Hepatocyte (in vitro differentiated cells): ENCODE data around the gene CMTM6. TPM values are rescaled to one million over a fixed set of nuclear protein-coding genes. Genes with fewer than 3 reads are reported as not detected.

ENCODE experiments used
- DNase-seq: peaks from one replicate; pipeline ENCODE4 v3.0.0-alpha.2; 2016; ENCODE audit warnings: low spot score
- H2AFZ ChIP-seq: fragments of 200-600 bp; sonication (generic); 2 replicates; pipeline ENCODE4 v1.6.0; 2016; ENCODE audit warnings: antibody characterized with exemption, mild to moderate bottlenecking
- H3K27ac ChIP-seq: fragments of 200-600 bp; sonication (generic); 2 replicates; pipeline ENCODE4 v1.5.1; 2016; ENCODE audit warnings: mild to moderate bottlenecking
- H3K27me3 ChIP-seq: fragments of 200-600 bp; sonication (generic); 2 replicates; pipeline ENCODE4 v1.6.1; 2016
- H3K36me3 ChIP-seq: fragments of 200-600 bp; sonication (generic); replicated peaks from 2 replicates; pipeline ENCODE4 v1.5.1; 2016; ENCODE audit warnings: low read depth; ENCODE audit not compliant: insufficient read depth
- H3K4me1 ChIP-seq: fragments of 200-600 bp; sonication (generic); 2 replicates; pipeline ENCODE4 v1.5.1; 2016; ENCODE audit warnings: mild to moderate bottlenecking, moderate library complexity; ENCODE audit not compliant: insufficient read depth
- H3K4me2 ChIP-seq: fragments of 200-600 bp; sonication (generic); 2 replicates; pipeline ENCODE4 v1.6.0; 2016
- H3K4me3 ChIP-seq: fragments of 200-600 bp; sonication (generic); 2 replicates; pipeline ENCODE4 v1.5.1; 2016; ENCODE audit warnings: mild to moderate bottlenecking
- H3K79me2 ChIP-seq: fragments of 200-600 bp; sonication (generic); 2 replicates; pipeline ENCODE4 v1.6.0; 2017; ENCODE audit warnings: mild to moderate bottlenecking
- H3K9me2 ChIP-seq: fragments of 200-600 bp; sonication (generic); replicated peaks from 2 replicates; pipeline ENCODE4 v1.6.0; 2017; ENCODE audit warnings: mild to moderate bottlenecking; ENCODE audit not compliant: insufficient read depth
- H3K9me3 ChIP-seq: fragments of 200-600 bp; sonication (generic); 2 replicates; pipeline ENCODE4 v1.5.1; 2016; ENCODE audit warnings: low read depth, mild to moderate bottlenecking
- H4K20me1 ChIP-seq: fragments of 200-600 bp; sonication (generic); 2 replicates; pipeline ENCODE4 v1.6.0; 2016; ENCODE audit warnings: mild to moderate bottlenecking; ENCODE audit not compliant: insufficient read depth, poor library complexity, severe bottlenecking
- EZH2 ChIP-seq: fragments of 200-600 bp; sonication (generic); IDR thresholded peaks from 2 replicates; pipeline ENCODE4 v1.6.1; 2016; ENCODE audit warnings: antibody characterized with exemption, mild to moderate bottlenecking, borderline replicate concordance
- EZH2phosphoT487 ChIP-seq: fragments of 200-600 bp; sonication (generic); IDR thresholded peaks from one replicate; pipeline ENCODE4 v1.6.1; 2018; ENCODE audit warnings: antibody characterized with exemption, mild to moderate bottlenecking, low read depth, moderate library complexity; ENCODE audit not compliant: unreplicated experiment, severe bottlenecking
- WGBS: methylation state at CpG from one replicate; pipeline ENCODE4 v1.1.6; 2016; ENCODE audit warnings: low lambda C conversion rate; ENCODE audit errors: missing lambda C conversion rate; 5-methylcytosine and 5-hydroxymethylcytosine counted together
- polyA plus RNA-seq: library from polyadenylated mRNA; unstranded; fragments of >200 nt; fragmentation: Nextera tagmentation; extraction: Ambion mirVana; gene quantifications from 2 replicates; pipeline ENCODE4 v1.2.1, GENCODE V29; 2016
- total RNA-seq: library from RNA; depleted of rRNA; stranded (reverse); fragments of >200 nt; gene quantifications from 2 replicates; pipeline ENCODE4 v1.2.3, GENCODE V29; 2014
- TF ChIP-seq, protein P1 (sequence below): fragments of 200-600 bp; sonication (generic); IDR thresholded peaks from 2 replicates; pipeline ENCODE4 v1.5.1; 2016; ENCODE audit warnings: antibody characterized with exemption, mild to moderate bottlenecking; ENCODE audit not compliant: poor library complexity

Gene CMTM6
- total and polyA plus RNA-seq, 2 experiments from 2014 or later: 82.7 to 133 TPM

DNA sequence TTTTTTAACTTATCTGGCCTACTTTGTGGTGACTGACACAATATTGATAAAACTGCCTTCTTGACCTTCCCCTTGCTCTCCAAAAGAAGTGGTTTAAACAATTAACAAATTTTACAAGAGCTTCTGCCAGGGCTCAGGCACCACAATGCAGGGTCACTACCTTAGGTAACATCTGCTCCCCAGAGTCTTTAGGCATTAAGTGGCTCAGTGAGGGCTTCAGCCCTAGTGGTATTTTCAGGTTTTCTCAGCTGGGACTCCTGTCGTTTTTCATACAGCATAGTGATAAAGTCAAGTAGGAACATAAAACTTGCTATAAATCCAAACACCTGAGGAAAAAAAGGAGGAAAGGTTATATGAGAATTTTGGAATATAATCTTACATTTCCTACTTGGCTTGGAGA lies 18.9 kb downstream of the CMTM6 start:
- Histone ChIP-seq H3K9me2 (no peaks in the 10 kb centered on the region), H3K9me3 (no peaks in the 10 kb centered on the region), H3K27me3 (no peaks in the 10 kb centered on the region), H3K79me2 (peaks cover 19% of the 10 kb centered on the region), H2AFZ (no peak overlapping the region), H3K4me3 (no peak overlapping the region), H4K20me1 (no peaks in the 10 kb centered on the region), H3K4me2 (no peak overlapping the region), H3K4me1 (no peaks in the 10 kb centered on the region), H3K27ac (no peak overlapping the region), H3K36me3 (peaks cover 2% of the 10 kb centered on the region)
- no peak for TF ChIP-seq EZH2
- TF ChIP-seq, protein P1, sequence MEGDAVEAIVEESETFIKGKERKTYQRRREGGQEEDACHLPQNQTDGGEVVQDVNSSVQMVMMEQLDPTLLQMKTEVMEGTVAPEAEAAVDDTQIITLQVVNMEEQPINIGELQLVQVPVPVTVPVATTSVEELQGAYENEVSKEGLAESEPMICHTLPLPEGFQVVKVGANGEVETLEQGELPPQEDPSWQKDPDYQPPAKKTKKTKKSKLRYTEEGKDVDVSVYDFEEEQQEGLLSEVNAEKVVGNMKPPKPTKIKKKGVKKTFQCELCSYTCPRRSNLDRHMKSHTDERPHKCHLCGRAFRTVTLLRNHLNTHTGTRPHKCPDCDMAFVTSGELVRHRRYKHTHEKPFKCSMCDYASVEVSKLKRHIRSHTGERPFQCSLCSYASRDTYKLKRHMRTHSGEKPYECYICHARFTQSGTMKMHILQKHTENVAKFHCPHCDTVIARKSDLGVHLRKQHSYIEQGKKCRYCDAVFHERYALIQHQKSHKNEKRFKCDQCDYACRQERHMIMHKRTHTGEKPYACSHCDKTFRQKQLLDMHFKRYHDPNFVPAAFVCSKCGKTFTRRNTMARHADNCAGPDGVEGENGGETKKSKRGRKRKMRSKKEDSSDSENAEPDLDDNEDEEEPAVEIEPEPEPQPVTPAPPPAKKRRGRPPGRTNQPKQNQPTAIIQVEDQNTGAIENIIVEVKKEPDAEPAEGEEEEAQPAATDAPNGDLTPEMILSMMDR: no peak
- no peak for TF ChIP-seq EZH2phosphoT487
- WGBS: 64% methylated on average over 1 of the region's 1 CpG
- no peak for DNase-seq

DNA sequence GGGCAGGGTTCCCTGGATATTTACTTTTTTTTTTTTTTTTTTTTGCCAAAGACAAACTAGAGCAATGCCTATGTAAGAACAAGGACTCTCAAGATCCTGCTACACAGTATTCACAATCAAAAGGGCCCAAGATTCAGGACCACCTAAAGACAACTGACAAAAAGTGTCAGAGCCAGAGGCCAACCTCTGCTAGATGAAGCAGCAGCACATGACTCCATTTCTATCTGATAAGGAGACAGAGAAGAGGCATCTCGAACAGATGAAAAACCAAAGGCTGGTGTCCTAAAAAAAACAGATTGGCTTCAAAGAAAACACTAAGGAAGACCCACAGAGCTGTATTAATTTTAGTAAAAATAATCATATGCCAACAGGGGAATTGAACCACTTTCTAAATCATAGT lies 20.0 kb downstream of the CMTM6 start:
- Histone ChIP-seq H3K4me2 (no peak overlapping the region), H3K4me1 (no peaks in the 10 kb centered on the region), H3K9me2 (no peaks in the 10 kb centered on the region), H3K79me2 (peaks cover 18% of the 10 kb centered on the region), H3K27ac (no peak overlapping the region), H3K4me3 (no peak overlapping the region), H4K20me1 (no peaks in the 10 kb centered on the region), H3K9me3 (no peaks in the 10 kb centered on the region), H2AFZ (no peak overlapping the region), H3K27me3 (no peaks in the 10 kb centered on the region), H3K36me3 (no peaks in the 10 kb centered on the region)
- WGBS: 94% methylated on average over 1 of the region's 1 CpG
- TF ChIP-seq EZH2 (no peak), EZH2phosphoT487 (no peak)
- TF ChIP-seq, protein P1: no peak
- DNase-seq: no peak

DNA sequence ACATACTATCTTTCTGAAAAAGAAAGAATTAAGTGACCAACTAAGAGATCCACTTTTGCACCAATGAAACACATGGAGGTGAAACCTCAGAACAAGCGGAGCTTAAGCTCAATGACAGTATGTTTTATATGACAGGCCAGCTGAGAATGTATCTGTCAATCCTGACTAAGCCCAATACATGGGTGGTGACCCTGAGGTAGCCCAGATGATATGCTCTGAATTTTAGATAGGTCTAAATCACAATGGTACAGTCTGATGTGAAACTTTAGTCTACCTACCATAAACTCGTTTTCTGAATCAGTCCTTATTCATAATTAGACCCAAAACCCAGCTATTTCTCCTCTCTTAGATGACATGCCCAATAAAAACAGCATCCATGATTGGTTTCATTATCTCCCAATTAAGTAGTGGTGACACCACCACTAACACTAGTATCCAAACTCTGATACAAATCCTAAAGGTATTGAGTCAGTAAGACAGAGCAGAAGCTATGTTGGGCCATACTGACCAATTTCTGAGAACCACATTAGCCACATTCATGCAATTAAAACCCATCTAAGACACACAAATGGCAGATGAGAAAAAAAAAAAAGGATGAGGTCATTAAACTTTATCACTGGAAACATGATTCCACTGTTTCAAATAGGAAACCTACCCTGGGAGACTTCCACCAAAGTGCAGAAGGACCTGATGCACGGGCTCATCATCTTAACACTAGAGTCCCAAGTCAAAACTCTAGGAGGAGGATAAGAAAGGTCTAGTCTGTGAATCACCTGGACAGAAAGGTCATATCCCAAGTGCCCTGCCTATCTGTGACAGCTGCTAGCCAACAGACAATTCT lies 20.6 kb downstream of the CMTM6 start:
- WGBS: 94% methylated on average over 3 of the region's 3 CpGs
- no peak for DNase-seq
- no peak overlapping the region for H3K4me2 ChIP-seq
- no peak overlapping the region for H2AFZ ChIP-seq
- no peak overlapping the region for H3K4me3 ChIP-seq
- H3K4me1 ChIP-seq: no peaks in the 10 kb centered on the region
- no peak for TF ChIP-seq EZH2phosphoT487
- TF ChIP-seq EZH2: no peak
- TF ChIP-seq, protein P1: no peak
- H3K27me3 ChIP-seq: no peaks in the 10 kb centered on the region
- no peaks in the 10 kb centered on the region for H3K36me3 ChIP-seq
- H3K27ac ChIP-seq: no peak overlapping the region
- H3K9me3 ChIP-seq: no peaks in the 10 kb centered on the region
- peaks cover 14% of the 10 kb centered on the region for H3K79me2 ChIP-seq
- no peaks in the 10 kb centered on the region for H4K20me1 ChIP-seq
- no peaks in the 10 kb centered on the region for H3K9me2 ChIP-seq
